HG03159 (cell line): ENCODE data around the gene SUOX.
A peak's percentile ranks its signal among the peaks of the same experiment; 100 is the strongest.
"Not testable (repeated sequence)": the region's sequence is repeated elsewhere in the genome, so short reads cannot be mapped to it uniquely, and the experiment has no call there.

Source experiments
- ATAC-seq: cut with Tn5 transposase; IDR thresholded peaks from one replicate; pipeline ENCODE4 v1.9.1; 2021; ENCODE audit warnings: mild to moderate bottlenecking, moderate library complexity; ENCODE audit not compliant: unreplicated experiment

The SUOX gene

GRCh38 chr12:55982319-55982936, 14.6 kb upstream of the SUOX start:
- ATAC-seq = peak; percentile 79

DNA sequence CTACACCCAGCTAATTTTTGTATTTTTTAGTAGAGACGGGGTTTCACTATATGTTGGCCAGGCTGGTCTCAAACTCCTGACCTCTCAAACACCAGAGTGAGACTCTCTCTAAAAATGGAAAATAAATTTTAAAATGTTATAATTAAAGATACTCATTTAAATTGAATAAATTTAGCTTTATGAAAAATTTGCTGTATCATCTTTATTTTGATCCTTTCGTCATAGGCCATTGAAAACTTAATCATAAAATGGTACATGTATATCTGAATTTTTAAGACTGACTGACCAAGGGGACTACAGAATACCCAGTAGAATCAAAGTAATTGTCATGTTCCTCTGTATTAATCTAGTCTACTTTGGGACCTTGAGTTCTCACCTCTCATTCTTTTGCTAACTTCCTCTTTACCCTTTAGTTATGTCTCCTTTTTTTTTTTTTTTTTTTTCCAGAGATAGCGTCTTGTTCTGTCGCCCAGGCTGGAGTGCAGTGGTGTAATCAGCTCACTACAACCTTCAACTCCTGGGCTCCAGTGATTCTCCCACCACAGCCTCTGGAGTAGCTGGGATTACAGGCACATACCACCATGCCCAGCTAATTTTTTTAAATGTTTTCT, 13.7 kb upstream of the SUOX start:
- no peak for ATAC-seq

GRCh38 chr12:55984861-55985260, 12.2 kb upstream of the SUOX start:
- ATAC-seq = no peak

GRCh38 chr12:55985341-55985740, 11.7 kb upstream of the SUOX start:
- no peak for ATAC-seq

GRCh38 chr12:55985976-55986375, 11.1 kb upstream of the SUOX start:
- ATAC-seq = not testable (repeated sequence)

DNA sequence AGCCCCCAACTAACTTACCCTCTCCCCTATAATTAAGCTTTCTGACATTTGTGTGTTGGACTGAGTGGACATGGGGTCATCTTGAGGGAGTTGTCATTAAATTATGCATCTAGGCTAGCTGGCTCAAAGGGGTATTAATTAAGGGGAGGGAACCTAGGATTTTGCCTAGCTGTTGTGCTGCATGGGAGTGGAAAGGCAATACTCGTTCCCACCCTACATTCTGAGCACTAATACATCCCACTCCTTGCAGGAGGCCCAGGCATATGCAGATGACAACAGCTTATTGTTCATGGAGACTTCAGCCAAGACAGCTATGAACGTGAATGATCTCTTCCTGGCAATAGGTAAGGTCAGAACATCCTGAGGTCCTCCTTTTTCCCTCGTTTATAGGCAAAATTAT, 6.0 kb upstream of the SUOX start:
- no peak for ATAC-seq

DNA sequence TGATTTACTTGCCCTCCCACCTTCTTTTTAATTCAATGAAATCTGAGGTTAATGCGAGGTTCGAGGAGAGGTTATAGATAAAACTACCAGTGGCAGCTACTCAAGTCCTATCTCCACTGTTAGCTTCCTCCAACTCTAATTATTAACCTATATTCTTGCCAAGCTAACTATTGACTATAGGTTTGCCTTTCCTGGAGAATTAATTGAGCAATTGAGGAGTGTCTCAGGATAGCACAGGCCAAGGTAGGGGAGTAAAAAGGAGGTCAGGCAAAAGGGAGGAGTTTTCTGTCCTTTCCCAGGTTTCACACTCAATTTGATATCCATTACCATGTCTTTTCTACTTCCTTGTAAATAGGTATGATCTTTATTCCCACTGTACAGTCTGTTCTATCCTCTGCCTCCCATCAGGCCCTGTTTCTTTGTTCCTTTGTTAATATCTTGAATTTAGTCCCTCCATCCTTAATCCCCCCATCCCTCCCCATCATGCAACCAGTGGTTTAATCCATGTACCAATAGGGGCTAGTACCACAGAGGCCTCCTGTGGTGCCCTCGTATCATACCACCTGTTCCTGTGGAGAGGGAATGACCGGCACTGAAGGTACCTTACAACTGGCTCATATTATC, 3.7 kb upstream of the SUOX start:
- ATAC-seq = no peak

- ATAC-seq = no peak
Observed at GRCh38 chr12:55995366-55995765, 1.7 kb upstream of the SUOX start.

- no peak for ATAC-seq
Observed at GRCh38 chr12:55996201-55996714, 818 bp upstream of the SUOX start.

GRCh38 chr12:55997535-55997859, 421 bp downstream of the SUOX start:
- no peak for ATAC-seq

DNA sequence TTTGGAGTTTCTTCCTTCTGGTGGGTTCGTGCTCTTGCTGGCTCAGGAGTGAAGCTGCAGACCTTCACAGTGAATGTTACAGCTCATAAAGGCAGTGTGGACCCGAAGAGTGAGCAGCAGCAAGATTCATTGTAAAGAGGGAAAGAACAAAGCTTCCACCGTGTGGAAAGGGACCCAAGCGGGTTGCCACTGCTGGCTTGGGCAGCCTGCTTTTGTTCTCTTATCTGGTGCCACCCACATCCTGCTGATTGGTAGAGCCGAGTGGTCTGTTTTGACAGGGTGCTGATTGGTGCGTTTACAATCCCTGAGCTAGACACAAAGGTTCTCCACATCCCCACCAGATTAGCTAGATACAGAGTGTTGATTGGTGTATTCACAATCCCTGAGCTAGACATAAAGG, 2.4 kb downstream of the SUOX start:
- ATAC-seq = not testable (repeated sequence)

- not testable (repeated sequence) for ATAC-seq
Observed at GRCh38 chr12:55999999-56000540, 3.0 kb downstream of the SUOX start.

DNA sequence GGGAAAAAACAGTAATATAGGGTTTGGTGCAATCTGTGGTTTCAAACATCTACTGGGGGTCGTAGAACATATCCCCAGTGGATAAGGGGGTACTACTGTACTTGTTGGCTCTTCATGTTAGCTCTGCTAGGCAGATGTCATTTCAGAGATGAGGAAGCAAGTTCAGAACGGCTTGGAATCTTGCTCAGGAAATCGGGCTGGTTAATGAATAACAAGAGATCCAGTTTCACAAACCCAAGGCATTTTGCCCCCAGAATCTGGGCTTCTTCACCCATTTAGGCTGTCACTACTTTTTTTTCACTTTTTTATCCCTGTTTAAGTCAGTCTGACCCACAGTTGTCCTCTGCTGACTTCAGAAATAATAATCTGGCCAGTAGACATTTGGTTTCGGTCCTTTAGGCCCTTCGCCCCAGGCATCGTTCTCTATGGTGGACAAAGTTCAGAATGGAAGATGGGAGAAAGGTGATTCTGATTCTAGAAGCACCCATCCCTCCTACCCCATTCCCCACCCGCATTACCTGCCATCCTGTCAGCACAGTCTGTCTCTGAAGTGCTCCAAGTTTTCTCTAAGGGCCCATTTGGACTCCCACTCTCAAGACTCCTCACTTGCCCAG, 4.5 kb downstream of the SUOX start:
- no peak for ATAC-seq

DNA sequence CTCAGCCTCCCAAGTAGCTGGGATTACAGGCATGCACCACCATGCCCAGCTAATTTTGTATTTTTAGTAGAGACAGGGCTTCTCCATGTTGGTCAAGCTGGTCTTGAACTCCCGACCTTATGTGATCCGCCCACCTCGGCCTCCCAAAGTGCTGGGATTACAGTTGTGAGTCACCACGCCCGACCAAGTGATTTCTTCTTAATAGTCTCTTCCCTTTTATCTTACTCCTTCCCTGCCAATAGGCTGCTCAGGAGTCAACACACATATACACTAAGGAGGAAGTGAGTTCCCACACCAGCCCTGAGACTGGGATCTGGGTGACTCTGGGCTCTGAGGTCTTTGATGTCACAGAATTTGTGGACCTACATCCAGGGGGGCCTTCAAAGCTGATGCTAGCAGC, 6.3 kb downstream of the SUOX start:
- ATAC-seq = not testable (repeated sequence)

GRCh38 chr12:56004211-56004610, 7.1 kb downstream of the SUOX start:
- no peak for ATAC-seq

DNA sequence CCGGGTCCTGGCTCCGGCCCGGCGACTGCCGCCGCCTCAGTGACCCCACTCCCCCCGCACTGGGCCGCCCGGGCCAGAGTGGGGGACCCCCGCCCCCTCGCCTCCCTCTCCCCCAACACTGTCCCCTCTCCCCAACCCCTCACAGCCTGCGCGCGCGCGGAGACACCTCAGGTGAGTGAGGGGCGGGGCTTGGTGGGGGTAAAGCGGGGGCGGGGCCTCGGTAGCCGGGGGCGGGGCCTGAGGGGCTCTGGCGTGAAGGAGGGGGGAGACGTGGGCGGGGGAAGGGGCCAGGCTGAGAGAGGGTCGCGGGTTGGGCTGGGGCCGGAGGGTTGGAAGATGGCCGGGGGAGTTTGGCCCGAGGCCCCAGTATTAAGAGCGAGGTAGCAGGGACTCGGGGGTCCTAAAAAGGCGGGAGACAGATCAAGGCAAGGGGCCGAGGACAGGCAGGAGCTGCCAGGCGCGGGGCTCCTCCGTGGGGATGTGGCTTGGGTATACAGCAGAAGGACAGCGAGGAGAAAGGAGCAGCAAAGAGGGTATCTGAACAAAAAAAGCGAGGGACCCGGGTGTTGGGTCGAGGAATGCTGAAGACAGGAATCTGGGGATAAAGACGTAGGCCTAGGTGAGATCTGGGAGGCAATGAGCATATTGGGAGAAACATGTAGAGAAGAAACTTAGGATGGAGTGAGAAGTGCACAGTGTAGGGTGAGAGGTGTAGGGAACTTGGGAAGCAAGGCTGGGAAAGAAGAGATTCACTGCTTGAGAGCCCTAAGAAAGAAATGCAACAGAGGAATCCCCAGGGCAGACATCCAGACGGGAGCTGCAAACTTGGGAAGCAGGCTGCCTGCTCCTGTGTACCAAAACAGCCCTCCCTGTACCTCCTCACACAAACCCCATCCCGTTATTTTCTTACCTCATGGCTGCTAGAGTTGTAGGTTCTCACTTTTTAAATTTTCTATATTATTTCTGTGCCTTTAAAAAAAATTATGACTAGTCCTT, 10.8 kb downstream of the SUOX start:
- peak; percentile 42 for ATAC-seq

DNA sequence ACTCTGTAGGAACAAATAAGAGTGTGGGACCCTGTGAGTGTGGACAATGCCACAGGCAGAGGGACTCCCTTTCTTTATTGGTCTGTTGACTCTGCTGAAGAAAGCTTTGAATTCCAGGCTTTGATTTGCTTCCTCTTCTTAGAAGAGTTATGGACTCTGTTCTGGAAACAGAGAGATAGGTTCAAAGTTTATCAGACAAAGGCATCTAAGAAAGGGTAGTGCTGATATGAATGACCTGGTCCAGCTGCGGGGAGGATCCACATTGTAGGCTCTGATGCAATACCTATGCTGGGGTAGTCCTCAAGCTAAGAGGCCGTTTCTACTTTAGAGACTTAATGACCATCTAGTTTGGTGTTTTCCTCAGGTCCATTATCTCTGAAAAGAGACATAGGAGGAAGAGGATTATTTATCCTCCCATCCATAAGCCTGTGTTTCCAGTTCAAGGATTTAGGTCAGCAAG, 13.1 kb downstream of the SUOX start:
- no peak for ATAC-seq

DNA sequence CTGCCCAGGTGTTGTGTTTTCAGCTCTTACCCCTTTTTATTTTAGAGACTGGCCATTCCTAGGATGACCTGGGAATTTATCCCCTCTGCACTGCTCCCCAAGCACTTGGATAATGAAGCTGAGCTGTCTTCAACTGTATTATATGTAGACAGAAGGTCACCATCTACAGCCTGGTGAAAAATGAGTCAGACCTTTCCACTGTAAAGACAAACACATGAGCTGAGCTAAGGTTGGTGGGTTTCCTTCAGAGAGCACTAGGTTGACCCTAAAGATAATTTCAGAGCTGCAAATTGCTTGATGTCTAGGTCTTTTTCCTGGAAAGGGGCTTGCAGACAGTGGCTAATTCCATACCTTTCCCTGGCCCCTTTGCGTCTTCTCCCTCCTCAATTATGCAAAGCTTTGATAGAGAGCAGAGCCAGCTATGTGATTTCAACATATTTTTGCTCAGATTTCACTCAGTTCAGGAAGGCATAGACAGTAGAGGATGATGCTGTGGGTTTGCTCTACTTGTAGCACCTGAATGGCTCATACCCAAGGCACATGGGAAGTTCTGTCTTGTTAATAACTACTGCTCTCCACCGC, 14.5 kb downstream of the SUOX start:
- no peak for ATAC-seq

DNA sequence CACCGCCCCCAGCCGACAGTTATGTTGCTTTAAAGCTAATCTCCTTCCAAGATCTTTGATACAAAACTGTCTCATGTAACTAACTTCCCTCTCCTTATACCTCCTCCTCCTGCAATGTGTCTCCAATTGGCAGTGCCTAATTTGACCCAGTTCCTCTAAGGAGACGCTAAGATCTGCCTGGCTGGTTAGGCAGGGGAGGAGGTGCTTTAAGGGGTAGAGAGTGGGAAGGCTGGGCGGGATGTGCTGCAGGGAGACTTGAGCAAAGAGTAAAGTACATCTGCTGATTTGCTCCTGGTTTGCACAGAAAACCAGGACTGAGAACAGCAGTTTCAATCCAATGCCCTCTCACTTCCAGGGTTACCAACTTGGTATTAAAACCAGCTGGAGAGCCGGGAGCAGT, 16.4 kb downstream of the SUOX start:
- ATAC-seq = no peak

DNA sequence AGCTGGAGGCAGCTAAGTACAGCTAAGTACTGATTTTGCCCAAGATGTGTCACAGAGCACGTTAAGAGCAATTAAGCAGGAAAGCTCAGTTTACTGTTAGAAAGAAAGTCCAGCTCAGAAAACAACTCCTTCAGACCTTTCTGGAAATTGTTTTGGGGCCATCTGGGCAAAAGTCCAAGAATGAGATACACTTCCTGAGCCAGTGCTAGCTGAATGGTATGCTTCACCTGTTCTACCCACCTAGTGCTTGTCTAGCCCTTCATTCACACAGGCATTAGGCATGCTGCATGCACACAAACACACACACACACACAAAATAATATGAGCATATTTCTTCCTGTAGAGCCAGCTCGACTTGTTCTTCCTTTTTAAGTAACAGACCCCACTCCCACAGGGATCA, 17.1 kb downstream of the SUOX start:
- ATAC-seq = no peak
